HG03103 (cell line): Measurements from ENCODE around the gene DNAJB6.

Experiments
- ATAC-seq: cut with Tn5 transposase; IDR thresholded peaks from one replicate; pipeline ENCODE4 v1.9.1; 2021; ENCODE audit warnings: low read depth; ENCODE audit not compliant: unreplicated experiment

DNAJB6 gene

GRCh38 chr7:157407512-157408257, 70.9 kb downstream of the DNAJB6 start:
- ATAC-seq: no peak

GRCh38 chr7:157408258-157409101, 71.7 kb downstream of the DNAJB6 start:
- no peak for ATAC-seq

GRCh38 chr7:157409149-157409752, 72.4 kb downstream of the DNAJB6 start:
- no peak for ATAC-seq

DNA sequence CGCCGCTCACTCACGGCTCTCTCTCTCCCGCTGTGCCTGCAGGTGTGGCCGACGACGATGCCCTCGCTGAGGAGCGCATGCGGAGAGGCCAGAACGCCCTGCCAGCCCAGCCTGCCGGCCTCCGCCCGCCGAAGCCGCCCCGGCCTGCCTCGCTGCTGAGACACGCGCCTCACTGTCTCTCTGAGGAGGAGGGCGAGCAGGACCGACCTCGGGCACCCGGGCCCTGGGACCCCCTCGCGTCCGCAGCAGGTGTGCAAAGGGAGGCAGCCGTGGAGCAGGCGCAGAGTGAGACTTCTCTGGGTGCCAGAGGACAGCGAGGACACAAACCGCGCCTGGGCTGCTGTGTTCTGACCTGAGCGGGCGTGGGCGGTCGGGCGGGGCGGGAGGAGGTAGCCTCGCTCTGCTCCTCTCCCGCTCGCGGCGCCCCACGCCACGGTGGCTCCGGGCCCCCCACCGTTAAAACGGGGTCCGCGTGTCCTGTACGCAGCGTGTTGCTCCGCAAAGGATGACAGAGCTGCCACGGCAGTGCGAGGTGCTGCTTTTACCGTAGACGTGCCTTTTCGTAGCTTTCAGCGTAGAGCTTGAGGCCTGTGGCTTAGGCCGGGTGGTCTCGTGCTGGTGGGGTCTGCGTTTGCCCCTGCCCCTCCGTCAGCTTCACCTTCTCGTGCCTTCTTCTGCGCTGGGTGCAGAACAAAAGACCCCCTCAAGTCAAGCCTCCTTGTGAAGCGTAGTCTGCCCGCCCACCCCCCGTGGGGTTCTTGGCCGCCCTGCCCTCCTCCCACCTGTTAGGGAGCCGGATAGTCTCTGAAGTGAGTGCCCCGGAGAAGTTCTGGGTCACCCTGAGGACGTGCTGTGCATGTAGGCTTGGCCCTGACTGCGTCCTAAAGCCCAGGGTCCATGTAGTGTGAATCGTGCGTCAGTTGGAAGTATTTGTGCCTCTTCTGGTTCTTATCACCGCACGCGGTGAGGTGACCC, 73.2 kb downstream of the DNAJB6 start:
- ATAC-seq: no peak

GRCh38 chr7:157410831-157411556, 74.2 kb downstream of the DNAJB6 start:
- ATAC-seq: no peak

DNA sequence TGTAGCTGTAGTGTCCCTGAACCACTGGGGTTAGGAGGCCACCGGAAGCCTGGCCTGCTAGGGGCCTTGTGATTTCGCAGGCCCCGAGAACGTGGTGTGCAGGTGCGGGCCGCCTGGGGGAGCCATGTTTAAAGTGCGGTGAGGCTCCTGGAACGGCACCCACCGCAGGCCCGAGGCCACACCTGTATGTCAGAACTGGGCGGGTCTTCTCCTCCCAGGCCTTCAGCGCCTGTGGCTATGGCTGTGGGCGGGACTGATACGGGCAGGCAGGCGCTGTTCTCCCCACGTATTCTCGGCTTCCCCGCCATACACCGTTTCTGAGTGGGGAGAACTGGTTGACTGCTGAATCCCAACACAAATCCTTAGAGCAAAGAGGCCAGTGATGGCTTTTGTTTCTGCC, 74.8 kb downstream of the DNAJB6 start:
- ATAC-seq: no peak

GRCh38 chr7:157412021-157412443, 75.2 kb downstream of the DNAJB6 start:
- no peak for ATAC-seq

DNA sequence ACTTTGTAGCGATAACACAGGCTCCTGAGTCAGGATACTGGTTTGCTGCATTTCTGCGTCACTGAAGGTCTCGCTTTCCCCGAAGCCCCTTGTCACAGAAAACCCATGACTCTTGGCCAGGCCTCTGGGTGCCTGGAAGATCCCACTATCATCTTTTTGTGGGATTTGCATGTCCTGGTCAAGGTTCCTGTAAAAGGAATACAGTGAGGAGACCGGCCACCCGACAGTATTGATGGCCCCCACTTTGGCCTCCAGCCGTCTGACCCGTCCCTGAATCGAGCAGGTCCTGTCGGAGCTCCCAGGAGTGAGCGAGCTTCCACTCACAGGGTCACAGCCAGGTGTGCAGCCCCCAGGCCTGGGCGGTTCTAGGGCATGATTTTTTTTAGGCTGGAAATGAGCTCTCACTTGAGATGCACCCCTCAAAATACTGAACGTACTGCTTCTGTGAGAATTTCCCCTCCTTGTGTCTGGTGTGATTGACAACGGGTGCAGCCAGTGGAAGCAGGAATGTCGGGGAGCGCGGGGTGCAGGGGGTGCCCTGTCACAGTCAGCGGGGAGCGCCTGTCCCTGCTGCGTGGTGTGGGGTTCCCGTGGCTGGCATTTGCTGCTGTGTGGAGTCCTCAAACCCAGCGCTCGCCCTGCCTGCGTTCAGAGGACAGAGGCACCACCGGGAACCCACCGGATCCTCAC, 75.8 kb downstream of the DNAJB6 start:
- no peak for ATAC-seq

DNA sequence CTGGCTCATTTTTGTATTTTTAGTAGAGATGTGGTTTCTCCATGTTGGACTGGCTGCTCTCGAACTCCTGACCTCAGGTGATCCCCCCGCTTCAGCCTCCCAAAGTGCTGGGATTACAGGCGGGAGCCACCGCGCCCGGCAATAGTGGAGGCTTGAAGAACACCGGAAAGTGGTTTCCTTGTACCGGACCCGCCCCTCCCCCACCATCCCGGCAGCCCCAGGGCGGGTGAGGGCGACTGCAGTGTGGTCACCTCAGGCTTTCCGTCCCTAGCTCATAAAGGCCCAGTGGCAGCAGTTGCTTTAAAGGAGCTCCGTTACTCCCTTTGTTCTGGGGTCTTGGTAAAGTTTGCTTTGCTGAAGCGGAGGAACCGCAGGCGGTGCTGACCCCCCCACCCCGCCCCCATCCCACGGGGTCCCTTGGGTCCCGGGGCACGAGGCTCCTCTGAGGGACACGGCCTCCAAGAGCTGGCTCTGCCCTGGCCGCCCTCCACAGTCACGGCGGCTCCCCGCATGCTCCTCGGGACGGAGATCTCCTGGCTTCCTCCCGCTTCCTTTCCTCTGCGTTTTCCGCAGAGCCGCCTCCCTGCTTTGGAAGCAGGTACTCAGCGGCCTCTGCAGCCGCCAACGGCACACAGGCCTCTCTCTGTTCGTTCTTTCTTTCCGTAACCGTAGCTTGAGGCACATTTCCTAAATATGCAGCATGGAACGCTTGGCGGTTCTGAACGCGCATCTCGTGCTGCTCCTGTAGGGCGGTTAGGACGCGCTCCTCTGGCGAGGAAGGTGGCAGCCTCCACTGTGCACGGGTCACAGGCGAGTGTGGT, 77.3 kb downstream of the DNAJB6 start:
- ATAC-seq: no peak

- no peak for ATAC-seq
These were observed 77.9 kb downstream of the DNAJB6 start for GRCh38 chr7:157414702-157415096.

GRCh38 chr7:157415486-157415885, 78.7 kb downstream of the DNAJB6 start:
- no peak for ATAC-seq

- ATAC-seq: no peak
These were observed 79.2 kb downstream of the DNAJB6 start for GRCh38 chr7:157416011-157416410.

- ATAC-seq: no peak
These were observed 81.6 kb downstream of the DNAJB6 start for GRCh38 chr7:157418204-157419034.

- no peak for ATAC-seq
These were observed 82.2 kb downstream of the DNAJB6 start for GRCh38 chr7:157419035-157419293.

DNA sequence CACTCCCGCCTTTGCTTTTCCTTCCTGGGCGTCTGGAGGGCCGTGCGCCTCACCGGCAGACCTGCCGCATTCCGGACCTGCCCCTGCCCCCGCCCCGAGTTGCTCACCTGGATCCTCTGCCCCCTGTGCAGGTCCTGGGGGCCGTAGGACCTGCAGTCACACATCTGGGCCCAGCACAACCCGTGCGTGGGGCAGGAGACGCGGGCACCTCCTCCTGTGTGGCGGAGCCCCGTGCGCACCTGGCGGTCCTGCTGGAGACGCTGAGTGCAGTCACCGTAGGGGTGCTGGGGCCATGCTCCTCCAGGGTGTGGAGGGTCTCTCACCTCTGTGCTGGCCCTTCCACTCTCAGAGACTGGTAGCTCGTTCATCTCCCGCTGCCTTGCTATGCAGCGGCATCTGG, 85.5 kb downstream of the DNAJB6 start:
- ATAC-seq: no peak

GRCh38 chr7:157423348-157423747, 86.5 kb downstream of the DNAJB6 start:
- ATAC-seq: no peak

- ATAC-seq: no peak
These were observed 87.2 kb downstream of the DNAJB6 start for GRCh38 chr7:157423886-157424565.
